Neuronal stem cell (in vitro differentiated cells): Measurements from ENCODE around the gene SAYSD1.
A peak's percentile ranks its signal among the peaks of the same experiment; 100 is the strongest.

Source experiments
- DNase-seq: peaks from one replicate; pipeline ENCODE4 v3.0.0-alpha.2; 2013; ENCODE audit warnings: low spot score
- H2AFZ ChIP-seq: one replicate; pipeline ENCODE4 v1.6.1; 2013; ENCODE audit warnings: mild to moderate bottlenecking, low read length, inconsistent platforms
- H2AK5ac ChIP-seq: 2 replicates; pipeline ENCODE4 v1.6.1; 2013; ENCODE audit warnings: low read depth, mild to moderate bottlenecking, inconsistent platforms, low read length, moderate library complexity, mixed read lengths
- H2BK120ac ChIP-seq: 2 replicates; pipeline ENCODE4 v1.6.1; 2013; ENCODE audit warnings: low read depth, mild to moderate bottlenecking, inconsistent platforms, low read length, moderate library complexity, mixed read lengths
- H2BK12ac ChIP-seq: one replicate; pipeline ENCODE4 v1.6.1; 2013; ENCODE audit warnings: low read length, inconsistent platforms
- H2BK15ac ChIP-seq: 2 replicates; pipeline ENCODE4 v1.6.1; 2013; ENCODE audit warnings: mild to moderate bottlenecking, low read length, inconsistent platforms, mixed read lengths
- H2BK5ac ChIP-seq: one replicate; pipeline ENCODE4 v1.6.1; 2013; ENCODE audit warnings: inconsistent platforms, mild to moderate bottlenecking, low read length, moderate library complexity
- H3K14ac ChIP-seq: one replicate; pipeline ENCODE4 v1.6.1; 2013; ENCODE audit warnings: low read length, inconsistent platforms
- H3K18ac ChIP-seq: 2 replicates; pipeline ENCODE4 v1.6.1; 2013; ENCODE audit warnings: low read length, inconsistent platforms
- H3K23ac ChIP-seq: 2 replicates; pipeline ENCODE4 v1.6.1; 2013; ENCODE audit warnings: low read depth, mild to moderate bottlenecking, mixed read lengths, low read length, inconsistent platforms; ENCODE audit not compliant: poor library complexity
- H3K27ac ChIP-seq: replicated peaks from 3 replicates; pipeline ENCODE4 v1.5.1; 2013; ENCODE audit warnings: low read length, inconsistent platforms
- H3K27me3 ChIP-seq, 3 experiments: 2 replicates each; pipeline ENCODE4 v1.6.1; 2013; ENCODE audit warnings: low read length in 3 of 3, mild to moderate bottlenecking in 2 of 3, inconsistent platforms in 1 of 3, low read depth in 1 of 3, mixed read lengths in 1 of 3, moderate library complexity in 1 of 3; ENCODE audit not compliant: control insufficient read depth in 3 of 3, insufficient read depth in 3 of 3
- H3K36me3 ChIP-seq, 2 donors: replicated peaks in 1 of 2; 2 replicates each; pipeline ENCODE4 v1.6.1; 2013; ENCODE audit warnings: low read length in 2 of 2; ENCODE audit not compliant: control insufficient read depth in 2 of 2, insufficient read depth in 2 of 2
- H3K4ac ChIP-seq: 2 replicates; pipeline ENCODE4 v1.6.1; 2013; ENCODE audit warnings: inconsistent platforms, mild to moderate bottlenecking, low read length, moderate library complexity
- H3K4me1 ChIP-seq, 2 donors: 1 replicate in 1 of 2; 2 replicates in 1 of 2; pipeline ENCODE4 v1.6.1; 2013; ENCODE audit warnings: low read length in 2 of 2, low read depth in 1 of 2; ENCODE audit not compliant: control insufficient read depth in 2 of 2, insufficient read depth in 1 of 2
- H3K4me2 ChIP-seq: one replicate; pipeline ENCODE4 v1.6.1; 2013; ENCODE audit warnings: mild to moderate bottlenecking, low read length, inconsistent platforms; ENCODE audit not compliant: insufficient read depth, poor library complexity, severe bottlenecking
- H3K4me3 ChIP-seq, 2 donors: 2 replicates each; pipeline ENCODE4 v1.5.1; 2013; ENCODE audit warnings: low read length in 2 of 2, mild to moderate bottlenecking in 2 of 2, inconsistent platforms in 1 of 2, moderate library complexity in 1 of 2
- H3K79me1 ChIP-seq: one replicate; pipeline ENCODE4 v1.6.1; 2013; ENCODE audit warnings: low read depth, mild to moderate bottlenecking, inconsistent platforms, low read length, moderate library complexity
- H3K9ac ChIP-seq: one replicate; pipeline ENCODE4 v1.6.1; 2013; ENCODE audit warnings: mild to moderate bottlenecking, low read depth, low read length, inconsistent platforms; ENCODE audit not compliant: poor library complexity
- H3K9me3 ChIP-seq, 2 donors: replicated peaks in 1 of 2; 2 replicates each; pipeline versions ENCODE3 to v1.6.1; 2013; ENCODE audit warnings: low read length in 2 of 2, mild to moderate bottlenecking in 2 of 2, inconsistent platforms in 1 of 2, low read depth in 1 of 2, mixed read lengths in 1 of 2, moderate library complexity in 1 of 2; ENCODE audit not compliant: control insufficient read depth in 2 of 2, insufficient read depth in 1 of 2
- H4K8ac ChIP-seq: one replicate; pipeline ENCODE4 v1.6.1; 2013; ENCODE audit warnings: low read depth, mild to moderate bottlenecking, inconsistent platforms, low read length, moderate library complexity
- H4K91ac ChIP-seq: one replicate; pipeline ENCODE4 v1.6.1; 2013; ENCODE audit warnings: low read length, low read depth, mild to moderate bottlenecking, inconsistent platforms; ENCODE audit not compliant: poor library complexity
- WGBS, 2 donors: extraction: QIAGEN DNeasy Blood & Tissue Kit; methylation state at CpG; one replicate each; pipeline ENCODE4 v1.1.7; 2013; ENCODE audit warnings: missing lambda C conversion rate in 2 of 2, mixed read lengths in 1 of 2; ENCODE audit not compliant: insufficient read length in 2 of 2, insufficient replicate concordance in 1 of 2; ENCODE audit errors: extremely low coverage in 2 of 2; 5-methylcytosine and 5-hydroxymethylcytosine counted together

SAYSD1 gene

DNA sequence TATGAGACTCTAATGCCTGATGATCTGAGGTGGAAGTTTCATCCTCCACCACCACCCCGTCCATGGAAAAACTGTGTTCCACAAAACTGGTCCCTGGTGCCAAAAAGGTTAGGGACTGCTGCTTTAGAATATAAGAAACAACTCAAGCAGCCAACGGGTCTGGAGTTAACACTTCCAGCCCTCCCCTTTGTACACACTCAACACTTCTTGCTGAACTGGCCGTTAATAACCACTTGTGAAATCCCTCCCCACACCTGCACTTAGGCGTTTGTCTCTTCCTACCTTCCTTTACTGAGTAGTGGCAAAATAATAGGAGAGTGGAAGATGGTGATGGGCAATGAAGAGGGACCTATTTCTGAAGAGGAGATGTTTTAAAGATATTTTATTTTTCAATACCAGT is 10.5 kb downstream of the SAYSD1 start:
- Histone ChIP-seq H2BK5ac (no peak overlapping the region), H3K23ac (no peak overlapping the region), H4K91ac (no peak overlapping the region), H3K36me3 (peaks cover 5 to 19% of the 10 kb centered on the region in 2 donors), H3K4me2 (no peak overlapping the region), H3K4me3 (no peak overlapping the region), H3K27me3 (no peaks in the 10 kb centered on the region), H3K4ac (no peak overlapping the region), H3K9me3 (no peaks in the 10 kb centered on the region), H3K18ac (no peak overlapping the region), H2BK15ac (no peak overlapping the region), H3K79me1 (no peaks in the 10 kb centered on the region), H4K8ac (no peak overlapping the region), H2BK12ac (no peak overlapping the region), H3K4me1 (no peaks in the 10 kb centered on the region), H2BK120ac (no peak overlapping the region), H3K14ac (no peak overlapping the region), H3K27ac (no peak overlapping the region), H3K9ac (no peak overlapping the region), H2AK5ac (no peak overlapping the region), H2AFZ (no peak overlapping the region)
- no peak for DNase-seq
- no CpG with 5 or more reads among the region's 4 CpGs for WGBS, 2 donors

DNA sequence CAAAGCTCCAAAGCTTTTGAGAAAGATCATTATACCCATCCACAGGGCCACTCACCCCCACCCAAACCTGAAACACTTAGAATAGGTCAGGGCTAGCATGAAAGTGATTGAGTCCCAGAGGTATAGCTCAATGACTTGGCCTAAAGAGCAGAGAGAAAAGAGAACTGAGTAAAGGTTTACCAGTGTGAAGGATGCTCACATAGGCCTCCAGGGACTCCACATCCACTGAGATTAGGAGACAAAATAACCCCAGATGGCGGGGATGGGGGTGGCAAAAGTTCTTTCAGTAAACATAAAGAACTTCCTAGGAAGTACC is 12.2 kb downstream of the SAYSD1 start:
- Histone ChIP-seq H4K91ac (no peak overlapping the region), H3K4me3 (no peak overlapping the region), H3K9ac (no peak overlapping the region), H4K8ac (no peak overlapping the region), H3K4me1 (no peaks in the 10 kb centered on the region), H3K9me3 (no peaks in the 10 kb centered on the region), H2BK15ac (no peak overlapping the region), H3K23ac (no peak overlapping the region), H3K79me1 (no peaks in the 10 kb centered on the region), H3K36me3 (peaks cover 5 to 10% of the 10 kb centered on the region in 2 donors), H3K4ac (no peak overlapping the region), H2AK5ac (no peak overlapping the region), H3K27me3 (no peaks in the 10 kb centered on the region), H2BK12ac (no peak overlapping the region), H3K27ac (no peak overlapping the region), H3K14ac (no peak overlapping the region), H2AFZ (no peak overlapping the region), H3K4me2 (no peak overlapping the region), H3K18ac (no peak overlapping the region), H2BK5ac (no peak overlapping the region), H2BK120ac (no peak overlapping the region)
- no peak for DNase-seq
- no CpG with 5 or more reads among the region's 1 CpG for WGBS, 2 donors

DNA sequence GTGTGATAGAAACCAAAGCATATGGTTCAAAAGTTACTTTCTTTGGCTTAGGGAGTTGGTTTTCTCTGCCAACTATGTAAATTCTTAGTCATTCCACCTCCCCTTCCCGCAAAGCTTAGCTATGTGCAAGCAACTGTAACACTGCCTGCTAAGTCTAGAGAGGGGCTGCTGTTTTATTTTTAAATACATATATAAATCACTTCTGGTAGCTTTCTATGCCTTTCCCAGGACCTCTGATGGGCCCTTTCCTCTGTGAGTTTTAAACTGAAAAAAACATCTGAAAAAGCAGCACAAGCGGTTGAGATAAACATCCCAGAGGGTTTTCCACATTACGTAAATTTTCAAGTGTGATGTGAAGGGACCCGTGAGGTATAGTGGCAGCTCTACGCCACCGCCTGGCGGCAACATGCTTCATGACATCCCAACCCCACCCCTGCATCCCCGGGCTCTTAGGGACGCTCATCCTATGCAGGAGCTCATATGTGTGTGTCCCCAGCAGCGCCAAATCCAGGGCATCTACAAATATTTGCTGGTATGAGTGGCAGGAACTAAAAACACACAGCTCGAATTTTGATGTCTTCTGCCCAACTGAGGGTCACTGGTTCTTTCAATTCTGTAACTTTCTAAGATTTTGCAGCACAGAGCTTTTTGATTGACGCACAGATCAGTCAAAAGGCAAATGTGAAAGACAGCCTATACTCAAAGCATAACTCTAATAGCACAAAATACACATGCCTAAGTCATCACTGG is 12.7 kb downstream of the SAYSD1 start:
- Histone ChIP-seq H2BK12ac (no peak overlapping the region), H3K4me1 (no peaks in the 10 kb centered on the region), H3K9me3 (no peaks in the 10 kb centered on the region), H2BK5ac (no peak overlapping the region), H3K27ac (no peak overlapping the region), H3K23ac (no peak overlapping the region), H3K14ac (no peak overlapping the region), H3K4me3 (no peak overlapping the region), H2BK15ac (no peak overlapping the region), H3K4me2 (no peak overlapping the region), H2AFZ (no peak overlapping the region), H3K18ac (no peak overlapping the region), H3K27me3 (no peaks in the 10 kb centered on the region), H4K8ac (no peak overlapping the region), H4K91ac (no peak overlapping the region), H2BK120ac (no peak overlapping the region), H3K79me1 (no peaks in the 10 kb centered on the region), H2AK5ac (no peak overlapping the region), H3K9ac (no peak overlapping the region), H3K36me3 (peaks cover 5 to 10% of the 10 kb centered on the region in 2 donors), H3K4ac (no peak overlapping the region)
- DNase-seq, result peak; percentile 45
- no CpG with 5 or more reads among the region's 12 CpGs for WGBS, 2 donors

DNA sequence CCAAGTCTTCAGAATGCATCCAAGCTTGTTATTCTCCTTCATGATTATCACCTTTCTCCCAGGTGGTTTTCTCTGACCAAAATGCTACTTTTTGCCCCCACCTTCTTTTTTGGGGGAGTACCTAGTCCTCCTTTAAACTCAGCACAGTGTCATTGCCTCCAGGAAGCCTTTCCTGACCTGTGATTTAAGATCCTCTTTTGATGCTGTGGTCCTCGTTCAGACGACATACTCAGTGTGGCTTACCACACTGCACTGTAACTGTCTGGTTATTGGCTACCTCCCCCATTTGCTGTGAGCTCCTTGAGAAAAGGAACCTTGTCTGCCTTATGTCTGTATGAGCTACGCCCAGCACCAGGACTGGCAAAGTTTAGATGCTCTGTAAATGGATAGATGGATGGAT is 14.6 kb downstream of the SAYSD1 start:
- no peak overlapping the region for H2BK5ac ChIP-seq
- H3K79me1 ChIP-seq, result no peaks in the 10 kb centered on the region
- H3K9ac ChIP-seq, result no peak overlapping the region
- no peak overlapping the region for H2AFZ ChIP-seq
- WGBS, 2 donors, result no CpG with 5 or more reads among the region's 3 CpGs
- H3K36me3 ChIP-seq, result peaks cover 5 to 6% of the 10 kb centered on the region in 2 donors
- H2BK15ac ChIP-seq, result no peak overlapping the region
- no peak overlapping the region for H2BK120ac ChIP-seq
- H4K91ac ChIP-seq, result no peak overlapping the region
- H3K4ac ChIP-seq, result no peak overlapping the region
- H3K14ac ChIP-seq, result no peak overlapping the region
- no peaks in the 10 kb centered on the region for H3K27me3 ChIP-seq
- no peaks in the 10 kb centered on the region for H3K9me3 ChIP-seq
- DNase-seq, result no peak
- no peak overlapping the region for H3K4me3 ChIP-seq
- no peak overlapping the region for H2AK5ac ChIP-seq
- H3K4me2 ChIP-seq, result no peak overlapping the region
- H4K8ac ChIP-seq, result no peak overlapping the region
- no peak overlapping the region for H3K18ac ChIP-seq
- H3K27ac ChIP-seq, result no peak overlapping the region
- no peak overlapping the region for H3K23ac ChIP-seq
- no peaks in the 10 kb centered on the region for H3K4me1 ChIP-seq
- H2BK12ac ChIP-seq, result no peak overlapping the region
